ENCODE measurements around the gene CABP2. TPM values are rescaled to one million over a fixed set of nuclear protein-coding genes. Genes with fewer than 3 reads are reported as not detected.

CABP2 gene
- total and polyA plus RNA-seq, 4 donors, result not detected

GRCh38 chr11:67508486-67509121 lies 14.6 kb downstream of the CABP2 start:
- peaks cover 0 to 3% (median 0%) of the 10 kb centered on the region in 4 donors for H3K36me3 ChIP-seq (ENCODE audit: control insufficient read depth in 4 of 4, insufficient read depth in 4 of 4, low read length in 4 of 4)
- peak overlapping the region; percentile 63 for H3K4me3 ChIP-seq
- H3K27ac ChIP-seq (ENCODE audit: low read depth in 1 of 2, low read length in 1 of 2), result peak overlapping the region; percentile 97 to 99
- H3K27me3 ChIP-seq (ENCODE audit: control insufficient read depth in 3 of 3, insufficient read depth in 3 of 3, low read length in 2 of 3), result peaks cover 0 to 2% (median 0%) of the 10 kb centered on the region in 3 donors
- no peaks in the 10 kb centered on the region for H3K9me3 ChIP-seq (ENCODE audit: control insufficient read depth in 4 of 4, insufficient read depth in 3 of 4, low read length in 3 of 4)
- WGBS, 2 donors, result 1% methylated on average over 53 to 57 of the region's 57 CpGs
- no peak for TF ChIP-seq CTCF (IDR thresholded peaks at IDR 0.05; ENCODE audit: control extremely low read depth, extremely low read depth)
- H3K9ac ChIP-seq (ENCODE audit: insufficient read depth in 1 of 2, low read length in 2 of 2), result peak overlapping the region in 1 of 2 donors; percentile 78
- ATAC-seq (ENCODE audit: insufficient read depth, low FRiP score), result peak; percentile 56
- peak; percentile 95 to 96 (median 96) for DNase-seq
- peaks cover 0 to 30% (median 8%) of the 10 kb centered on the region in 5 donors for H3K4me1 ChIP-seq (ENCODE audit: control insufficient read depth in 5 of 5, insufficient read depth in 5 of 5, low read length in 5 of 5)

DNA sequence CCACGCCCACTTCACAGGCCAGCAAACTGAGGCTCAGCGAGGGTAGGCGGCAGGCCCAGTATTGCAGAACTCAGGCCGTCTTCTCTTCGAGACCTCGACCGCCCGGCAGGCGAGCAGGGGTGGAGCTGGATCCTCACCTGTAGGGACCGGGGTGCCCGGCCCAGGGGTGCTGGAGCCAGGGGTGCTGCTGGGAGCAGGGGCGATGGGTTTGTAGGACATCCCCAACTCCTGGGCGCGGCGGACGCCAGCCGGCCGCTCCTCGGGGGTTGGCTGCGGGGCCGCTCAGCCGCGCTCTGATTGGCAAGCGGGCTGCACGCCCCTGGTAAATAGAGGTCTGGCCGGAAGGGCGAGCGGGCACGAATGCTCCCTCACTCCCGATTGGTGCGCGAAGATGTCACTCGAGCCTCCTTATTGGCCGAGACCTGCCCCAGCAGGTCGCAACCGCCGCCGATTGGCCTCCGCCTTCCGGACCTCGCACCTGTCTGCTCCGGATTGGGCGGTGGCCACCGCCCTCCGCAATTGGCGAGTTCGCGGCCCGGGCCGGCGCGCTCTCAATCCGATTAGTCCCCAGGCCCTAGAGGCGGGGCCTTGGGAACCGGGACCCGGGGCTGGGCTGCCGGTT lies 15.3 kb downstream of the CABP2 start, which contains the start of gene CDK2AP2:
CDK2AP2 (minus strand) TSS at position 299 of the 622 bp plus-strand sequence; CDS start at position 219, 80 bp downstream.
- peak within 1 kb of the TSS in 1 of 2 donors; percentile 78 for H3K9ac ChIP-seq (ENCODE audit: insufficient read depth in 1 of 2, low read length in 2 of 2)
- H3K4me3 ChIP-seq, result peak within 1 kb of the TSS; percentile 66
- TF ChIP-seq CTCF (IDR thresholded peaks at IDR 0.05; ENCODE audit: control extremely low read depth, extremely low read depth), result no peak
- peak within 1 kb of the TSS; percentile 97 to 99 for H3K27ac ChIP-seq (ENCODE audit: low read depth in 1 of 2, low read length in 1 of 2)
- H3K9me3 ChIP-seq (ENCODE audit: control insufficient read depth in 4 of 4, insufficient read depth in 3 of 4, low read length in 3 of 4), result no peaks in the 10 kb centered on the region
- peaks cover 0 to 2% (median 0%) of the 10 kb centered on the region in 3 donors for H3K27me3 ChIP-seq (ENCODE audit: control insufficient read depth in 3 of 3, insufficient read depth in 3 of 3, low read length in 2 of 3)
- H3K36me3 ChIP-seq (ENCODE audit: control insufficient read depth in 4 of 4, insufficient read depth in 4 of 4, low read length in 4 of 4), result peaks cover 0 to 3% (median 0%) of the 10 kb centered on the region in 4 donors
- ATAC-seq (ENCODE audit: insufficient read depth, low FRiP score) (peak; percentile 86), DNase-seq (peak; percentile 97 to 99 (median 98))
- WGBS, 2 donors, result 0 to 1% methylated on average over 57 of the region's 57 CpGs
- peaks cover 0 to 34% (median 10%) of the 10 kb centered on the region in 5 donors for H3K4me1 ChIP-seq (ENCODE audit: control insufficient read depth in 5 of 5, insufficient read depth in 5 of 5, low read length in 5 of 5)

DNA sequence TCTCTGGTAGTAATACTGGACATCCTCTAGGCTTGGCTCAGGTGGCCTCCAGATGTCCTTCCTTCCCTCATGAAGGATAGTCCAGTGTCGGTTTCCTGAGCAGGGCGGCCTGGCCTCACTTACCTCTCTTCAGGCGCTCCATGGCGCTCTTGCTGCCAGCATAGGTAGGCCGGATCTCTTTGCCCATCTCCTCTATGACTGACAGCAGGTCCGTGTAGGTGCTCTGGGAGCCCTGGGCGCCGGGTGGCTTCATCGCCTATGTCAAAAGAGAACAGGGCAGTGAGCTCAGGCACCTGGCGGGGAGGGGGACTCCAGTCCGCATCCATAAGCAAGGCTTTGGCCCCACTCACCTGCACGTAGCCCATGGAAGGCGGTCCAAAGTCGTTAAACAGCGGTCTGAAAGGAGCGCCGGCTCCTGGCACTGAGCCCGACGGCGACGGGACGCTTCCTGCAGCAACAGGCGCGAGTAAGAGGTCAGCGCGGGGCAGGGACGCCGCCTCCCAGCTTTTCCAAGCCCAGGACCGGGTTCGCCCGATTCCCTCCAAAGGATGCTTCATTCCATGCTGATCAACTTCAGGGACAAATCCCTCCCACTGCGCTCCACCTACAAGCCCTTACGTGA lies 15.9 kb downstream of the CABP2 start:
- ATAC-seq (ENCODE audit: insufficient read depth, low FRiP score), result no peak

More for the DNA sequence above, 15.9 kb downstream of the CABP2 start:
- no peak for DNase-seq
- Histone ChIP-seq H3K9me3 (ENCODE audit: control insufficient read depth in 4 of 4, insufficient read depth in 3 of 4, low read length in 3 of 4) (no peaks in the 10 kb centered on the region), H3K36me3 (ENCODE audit: control insufficient read depth in 4 of 4, insufficient read depth in 4 of 4, low read length in 4 of 4) (peaks cover 0 to 3% (median 0%) of the 10 kb centered on the region in 4 donors), H3K4me1 (ENCODE audit: control insufficient read depth in 5 of 5, insufficient read depth in 5 of 5, low read length in 5 of 5) (peaks cover 0 to 34% (median 10%) of the 10 kb centered on the region in 5 donors), H3K27me3 (ENCODE audit: control insufficient read depth in 3 of 3, insufficient read depth in 3 of 3, low read length in 2 of 3) (peaks cover 0 to 2% (median 0%) of the 10 kb centered on the region in 3 donors), H3K9ac (ENCODE audit: insufficient read depth in 1 of 2, low read length in 2 of 2) (no peak overlapping the region), H3K4me3 (peak overlapping the region; percentile 66), H3K27ac (ENCODE audit: low read depth in 1 of 2, low read length in 1 of 2) (peak overlapping the region; percentile 94 to 96)
- WGBS, 2 donors, result 26 to 34% methylated on average over 33 of the region's 33 CpGs
- TF ChIP-seq CTCF (IDR thresholded peaks at IDR 0.05; ENCODE audit: control extremely low read depth, extremely low read depth), result no peak

Data from lung (tissue), 12 donors.